HG02943 (cell line): ENCODE results near the gene NUP214.
"Not testable (repeated sequence)": the region's sequence is repeated elsewhere in the genome, so short reads cannot be mapped to it uniquely, and the experiment has no call there.

Source experiments
- ATAC-seq: cut with Tn5 transposase; IDR thresholded peaks from one replicate; pipeline ENCODE4 v1.9.1; 2021; ENCODE audit warnings: mild to moderate bottlenecking, low read depth, moderate library complexity; ENCODE audit not compliant: unreplicated experiment

Gene NUP214

GRCh38 chr9:131191032-131191431 is 65.6 kb downstream of the NUP214 start:
- ATAC-seq = not testable (repeated sequence)

GRCh38 chr9:131191857-131192256 is 66.5 kb downstream of the NUP214 start:
- no peak for ATAC-seq

- no peak for ATAC-seq
These were observed 67.7 kb downstream of the NUP214 start for GRCh38 chr9:131193051-131193450.

GRCh38 chr9:131194762-131195161 is 69.4 kb downstream of the NUP214 start:
- no peak for ATAC-seq

DNA sequence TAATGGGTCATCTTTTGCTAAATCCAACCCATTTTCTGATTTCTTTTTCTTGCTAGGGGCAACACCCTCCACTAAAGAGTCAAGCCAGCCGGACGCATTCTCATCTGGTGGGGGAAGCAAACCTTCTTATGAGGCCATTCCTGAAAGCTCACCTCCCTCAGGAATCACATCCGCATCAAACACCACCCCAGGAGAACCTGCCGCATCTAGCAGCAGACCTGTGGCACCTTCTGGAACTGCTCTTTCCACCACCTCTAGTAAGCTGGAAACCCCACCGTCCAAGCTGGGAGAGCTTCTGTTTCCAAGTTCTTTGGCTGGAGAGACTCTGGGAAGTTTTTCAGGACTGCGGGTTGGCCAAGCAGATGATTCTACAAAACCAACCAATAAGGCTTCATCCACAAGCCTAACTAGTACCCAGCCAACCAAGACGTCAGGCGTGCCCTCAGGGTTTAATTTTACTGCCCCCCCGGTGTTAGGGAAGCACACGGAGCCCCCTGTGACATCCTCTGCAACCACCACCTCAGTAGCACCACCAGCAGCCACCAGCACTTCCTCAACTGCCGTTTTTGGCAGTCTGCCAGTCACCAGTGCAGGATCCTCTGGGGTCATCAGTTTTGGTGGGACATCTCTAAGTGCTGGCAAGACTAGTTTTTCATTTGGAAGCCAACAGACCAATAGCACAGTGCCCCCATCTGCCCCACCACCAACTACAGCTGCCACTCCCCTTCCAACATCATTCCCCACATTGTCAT is 72.0 kb downstream of the NUP214 start:
- ATAC-seq = no peak

DNA sequence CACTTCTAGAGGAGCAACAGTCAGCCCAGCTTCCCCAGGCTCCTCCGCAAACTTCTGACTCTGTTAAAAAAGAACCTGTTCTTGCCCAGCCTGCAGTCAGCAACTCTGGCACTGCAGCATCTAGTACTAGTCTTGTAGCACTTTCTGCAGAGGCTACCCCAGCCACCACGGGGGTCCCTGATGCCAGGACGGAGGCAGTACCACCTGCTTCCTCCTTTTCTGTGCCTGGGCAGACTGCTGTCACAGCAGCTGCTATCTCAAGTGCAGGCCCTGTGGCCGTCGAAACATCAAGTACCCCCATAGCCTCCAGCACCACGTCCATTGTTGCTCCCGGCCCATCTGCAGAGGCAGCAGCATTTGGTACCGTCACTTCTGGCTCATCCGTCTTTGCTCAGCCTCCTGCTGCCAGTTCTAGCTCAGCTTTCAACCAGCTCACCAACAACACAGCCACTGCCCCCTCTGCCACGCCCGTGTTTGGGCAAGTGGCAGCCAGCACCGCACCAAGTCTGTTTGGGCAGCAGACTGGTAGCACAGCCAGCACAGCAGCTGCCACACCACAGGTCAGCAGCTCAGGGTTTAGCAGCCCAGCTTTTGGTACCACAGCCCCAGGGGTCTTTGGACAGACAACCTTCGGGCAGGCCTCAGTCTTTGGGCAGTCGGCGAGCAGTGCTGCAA is 72.8 kb downstream of the NUP214 start:
- ATAC-seq = no peak

GRCh38 chr9:131201856-131202255 is 76.5 kb downstream of the NUP214 start:
- no peak for ATAC-seq

- no peak for ATAC-seq
These were observed 78.2 kb downstream of the NUP214 start for GRCh38 chr9:131203431-131204218.

GRCh38 chr9:131204285-131204684 is 78.9 kb downstream of the NUP214 start:
- no peak for ATAC-seq

GRCh38 chr9:131206495-131206894 is 81.1 kb downstream of the NUP214 start:
- ATAC-seq = no peak

GRCh38 chr9:131211920-131212319 is 86.5 kb downstream of the NUP214 start:
- not testable (repeated sequence) for ATAC-seq

GRCh38 chr9:131214286-131214856 is 89.0 kb downstream of the NUP214 start:
- no peak for ATAC-seq

GRCh38 chr9:131214876-131215275 is 89.5 kb downstream of the NUP214 start:
- ATAC-seq = no peak

DNA sequence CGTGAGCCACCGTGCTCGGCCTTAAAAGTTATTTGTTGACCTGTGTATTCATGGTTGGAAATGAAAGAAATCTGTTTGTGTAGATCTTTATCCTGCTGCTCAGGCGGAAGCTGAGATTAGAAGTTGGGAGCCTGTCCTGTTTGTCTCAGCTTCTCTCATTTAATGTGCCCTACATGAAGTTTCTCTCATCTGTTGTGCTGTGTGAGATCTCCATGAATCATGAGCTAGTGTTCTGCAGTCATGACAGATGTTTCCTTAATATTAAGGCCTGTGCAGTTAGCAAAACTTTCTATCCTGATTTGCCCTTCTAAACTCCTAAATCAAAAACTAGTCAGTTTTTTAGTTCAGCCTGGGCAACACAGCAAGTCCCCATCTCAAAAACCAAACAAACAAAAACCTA is 91.4 kb downstream of the NUP214 start:
- ATAC-seq = no peak

DNA sequence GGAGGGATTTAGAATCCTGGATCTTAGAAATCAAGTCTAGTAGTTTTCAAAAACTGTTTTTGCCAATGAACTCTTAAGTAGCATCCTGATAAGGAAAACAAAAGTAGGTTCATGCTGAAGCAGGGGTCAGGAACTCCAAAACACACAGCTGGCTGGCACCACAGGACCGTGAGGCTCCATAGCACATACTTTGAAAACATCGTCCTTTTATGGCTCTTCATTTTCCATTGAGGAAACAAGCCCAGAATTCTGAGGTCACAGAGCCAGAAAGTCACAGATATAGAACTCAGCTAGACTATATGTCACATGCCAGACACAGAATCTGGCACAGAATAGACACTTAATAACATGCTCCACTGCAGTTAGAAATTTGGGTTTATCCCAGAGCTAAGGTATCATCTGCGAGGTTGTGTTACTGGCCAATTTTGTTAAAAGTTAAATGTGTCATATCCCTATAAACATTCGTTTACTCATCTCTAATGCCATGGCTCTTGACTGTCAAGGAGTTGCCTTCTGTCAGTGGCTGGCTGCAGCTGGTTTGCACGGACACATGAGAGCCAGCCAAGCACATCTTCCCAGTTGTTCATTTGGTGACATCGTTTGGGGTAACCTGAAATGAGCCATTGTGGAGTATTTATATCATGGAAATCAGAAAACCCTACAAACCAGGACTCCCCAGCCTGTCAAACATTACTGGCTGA is 92.1 kb downstream of the NUP214 start:
- ATAC-seq = no peak

GRCh38 chr9:131218370-131218769 is 93.0 kb downstream of the NUP214 start:
- ATAC-seq = no peak

DNA sequence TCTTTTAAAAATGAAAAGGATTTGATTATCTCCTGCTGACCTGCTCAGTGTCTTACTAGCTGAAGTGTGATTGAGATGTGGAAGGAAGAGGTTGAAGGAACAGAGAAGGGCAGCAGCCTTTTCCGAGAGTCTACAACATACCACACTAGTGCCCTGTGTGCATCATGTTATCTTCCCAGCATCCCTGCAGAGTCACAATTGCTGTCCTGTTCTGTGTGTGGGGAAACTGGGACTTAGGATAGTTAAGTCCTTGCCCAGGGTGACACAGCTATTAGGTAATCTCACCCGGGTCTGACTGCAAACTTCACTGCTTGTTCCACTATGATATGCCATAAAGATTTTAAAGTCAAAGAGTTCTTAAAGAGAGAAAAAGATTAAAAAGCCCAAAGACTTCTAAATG is 95.1 kb downstream of the NUP214 start:
- ATAC-seq = no peak

DNA sequence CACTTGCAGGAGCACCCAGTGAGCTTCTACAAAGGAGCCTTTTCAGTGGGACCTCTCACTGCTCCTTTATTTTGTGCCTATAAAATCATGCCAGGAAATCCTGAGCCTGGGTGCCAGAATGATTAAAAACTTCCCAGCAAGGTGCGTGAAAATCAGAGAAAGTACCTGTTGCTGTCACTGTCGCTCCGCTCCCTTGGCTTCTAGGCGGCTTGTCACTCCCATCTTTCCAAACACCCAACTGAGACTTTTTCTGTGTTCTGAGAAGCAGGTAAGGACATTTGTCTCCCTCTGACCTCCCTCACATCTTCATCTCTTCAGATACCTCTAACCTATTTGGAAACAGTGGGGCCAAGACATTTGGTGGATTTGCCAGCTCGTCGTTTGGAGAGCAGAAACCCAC is 97.1 kb downstream of the NUP214 start:
- no peak for ATAC-seq

DNA sequence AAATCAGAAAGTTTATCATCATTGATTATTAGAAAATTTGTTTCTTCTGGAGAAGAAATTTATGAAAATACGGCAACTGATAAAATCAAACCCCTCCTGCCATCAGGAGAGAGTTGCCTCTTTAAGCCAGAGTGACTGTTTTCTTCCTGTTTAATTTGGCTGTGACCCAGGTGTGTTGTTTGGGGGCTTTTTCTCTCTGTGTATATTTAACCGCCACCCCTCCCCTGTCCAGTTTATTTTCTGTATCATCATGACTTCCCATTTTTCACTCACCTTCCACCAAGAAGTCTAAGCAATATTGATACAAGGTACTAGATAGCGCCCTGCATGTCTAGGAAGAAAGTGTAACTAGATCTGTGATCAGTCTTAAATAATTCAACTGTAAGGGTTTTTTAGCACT is 100.8 kb downstream of the NUP214 start:
- ATAC-seq = no peak
